Activated naive CD4-positive, alpha-beta T cell treated with anti-CD3 and anti-CD28 coated beads, Interleukin-2, amount 50 U/mL, for 72 hours (primary cell): ENCODE results near the gene CCDC60. TPM values are rescaled to one million over a fixed set of nuclear protein-coding genes. Genes with fewer than 3 reads are reported as not detected.

ENCODE experiments used
- ATAC-seq, 2 donors: fragments of 150-1000 bp; cut with Tn5 transposase; 2 replicates each; pipeline ENCODE4 v1.10.0; 2021; ENCODE audit warnings: mild to moderate bottlenecking in 2 of 2, moderate library complexity in 2 of 2
- DNase-seq, 2 donors: peaks; one replicate each; pipeline ENCODE4 v3.0.0; 2021 to 2022; ENCODE audit warnings: low spot score in 2 of 2
- H3K27ac Mint-ChIP-seq, 2 donors: one replicate each; pipeline ENCODE4 v1.8.0; 2022; ENCODE audit warnings: mild to moderate bottlenecking in 2 of 2, mixed read lengths in 2 of 2
- H3K36me3 Mint-ChIP-seq, 2 donors: one replicate each; pipeline ENCODE4 v1.8.0; 2022; ENCODE audit warnings: mixed read lengths in 2 of 2
- H3K9me3 Mint-ChIP-seq, 2 donors: one replicate each; pipeline ENCODE4 v1.8.0; 2022; ENCODE audit warnings: mixed read lengths in 2 of 2
- total RNA-seq, 2 donors: library from RNA; stranded (reverse); gene quantifications; one replicate each; pipeline ENCODE4 v1.2.3, GENCODE V29; 2022

The CCDC60 gene
- total RNA-seq, 2 donors from 2014 or later = not detected

- no peaks in the 10 kb centered on the region for H3K36me3 Mint-ChIP-seq
- peaks cover 7 to 8% of the 10 kb centered on the region in 2 donors for H3K9me3 Mint-ChIP-seq
- no peak overlapping the region for H3K27ac Mint-ChIP-seq
- DNase-seq (no peak), ATAC-seq (no peak)
Measured at GRCh38 chr12:119450771-119451170, 116.2 kb downstream of the CCDC60 start.

GRCh38 chr12:119456824-119457223 is 122.3 kb downstream of the CCDC60 start:
- peaks cover 0 to 5% of the 10 kb centered on the region in 2 donors for H3K36me3 Mint-ChIP-seq
- DNase-seq (no peak), ATAC-seq (no peak)
- peaks cover 11 to 17% of the 10 kb centered on the region in 2 donors for H3K9me3 Mint-ChIP-seq
- H3K27ac Mint-ChIP-seq = no peak overlapping the region

- no peak for ATAC-seq
- Mint-ChIP-seq H3K27ac (no peak overlapping the region), H3K9me3 (peaks cover 11 to 17% of the 10 kb centered on the region in 2 donors), H3K36me3 (peaks cover 0 to 5% of the 10 kb centered on the region in 2 donors)
- DNase-seq = no peak
Measured at GRCh38 chr12:119457271-119457670, 122.7 kb downstream of the CCDC60 start.

- peaks cover 0 to 5% of the 10 kb centered on the region in 2 donors for H3K36me3 Mint-ChIP-seq
- no peak for DNase-seq
- no peak overlapping the region for H3K27ac Mint-ChIP-seq
- ATAC-seq = no peak
- H3K9me3 Mint-ChIP-seq = peaks cover 11 to 17% of the 10 kb centered on the region in 2 donors
Measured at GRCh38 chr12:119459481-119459880, 125.0 kb downstream of the CCDC60 start.

GRCh38 chr12:119460876-119461275 is 126.3 kb downstream of the CCDC60 start:
- H3K9me3 Mint-ChIP-seq = peaks cover 3 to 8% of the 10 kb centered on the region in 2 donors
- DNase-seq (no peak), ATAC-seq (no peak)
- H3K36me3 Mint-ChIP-seq = peaks cover 0 to 5% of the 10 kb centered on the region in 2 donors
- no peak overlapping the region for H3K27ac Mint-ChIP-seq

GRCh38 chr12:119461636-119462214 is 127.2 kb downstream of the CCDC60 start:
- H3K36me3 Mint-ChIP-seq = peaks cover 0 to 5% of the 10 kb centered on the region in 2 donors
- DNase-seq = no peak
- H3K27ac Mint-ChIP-seq = no peak overlapping the region
- no peak for ATAC-seq
- H3K9me3 Mint-ChIP-seq = peaks cover 0 to 4% of the 10 kb centered on the region in 2 donors

GRCh38 chr12:119463211-119463926 is 128.8 kb downstream of the CCDC60 start:
- Mint-ChIP-seq H3K9me3 (peaks cover 0 to 4% of the 10 kb centered on the region in 2 donors), H3K27ac (no peak overlapping the region), H3K36me3 (peaks cover 0 to 5% of the 10 kb centered on the region in 2 donors)
- DNase-seq = no peak
- no peak for ATAC-seq

- Mint-ChIP-seq H3K27ac (no peak overlapping the region), H3K36me3 (no peaks in the 10 kb centered on the region)
- ATAC-seq = no peak
Measured at GRCh38 chr12:119468296-119468695, 133.8 kb downstream of the CCDC60 start.

GRCh38 chr12:119475650-119476049 is 141.1 kb downstream of the CCDC60 start:
- peaks cover 7 to 9% of the 10 kb centered on the region in 2 donors for H3K9me3 Mint-ChIP-seq
- H3K27ac Mint-ChIP-seq = no peak overlapping the region
- H3K36me3 Mint-ChIP-seq = peaks cover 0 to 10% of the 10 kb centered on the region in 2 donors

More at GRCh38 chr12:119468296-119468695, 133.8 kb downstream of the CCDC60 start:
- no peak for DNase-seq
- no peaks in the 10 kb centered on the region for H3K9me3 Mint-ChIP-seq

GRCh38 chr12:119476951-119477350 is 142.4 kb downstream of the CCDC60 start:
- no peak for ATAC-seq

More at GRCh38 chr12:119475650-119476049, 141.1 kb downstream of the CCDC60 start:
- ATAC-seq (no peak), DNase-seq (no peak)

GRCh38 chr12:119479121-119479561 is 144.6 kb downstream of the CCDC60 start:
- no peak for ATAC-seq
- Mint-ChIP-seq H3K9me3 (peaks cover 7 to 9% of the 10 kb centered on the region in 2 donors), H3K27ac (no peak overlapping the region), H3K36me3 (peaks cover 0 to 10% of the 10 kb centered on the region in 2 donors)
- no peak for DNase-seq

More at GRCh38 chr12:119476951-119477350, 142.4 kb downstream of the CCDC60 start:
- Mint-ChIP-seq H3K27ac (no peak overlapping the region), H3K9me3 (peaks cover 7 to 9% of the 10 kb centered on the region in 2 donors), H3K36me3 (peaks cover 0 to 10% of the 10 kb centered on the region in 2 donors)
- no peak for DNase-seq

GRCh38 chr12:119480551-119480950 is 146.0 kb downstream of the CCDC60 start:
- Mint-ChIP-seq H3K36me3 (peaks cover 0 to 10% of the 10 kb centered on the region in 2 donors), H3K9me3 (peaks cover 7 to 9% of the 10 kb centered on the region in 2 donors), H3K27ac (no peak overlapping the region)
- ATAC-seq (no peak), DNase-seq (no peak)

- Mint-ChIP-seq H3K27ac (no peak overlapping the region), H3K36me3 (no peaks in the 10 kb centered on the region), H3K9me3 (no peaks in the 10 kb centered on the region)
- no peak for DNase-seq
- ATAC-seq = no peak
Measured at GRCh38 chr12:119486599-119487154, 152.1 kb downstream of the CCDC60 start.

- no peak for ATAC-seq
Measured at GRCh38 chr12:119491814-119492213, 157.3 kb downstream of the CCDC60 start.

GRCh38 chr12:119500209-119500608 is 165.7 kb downstream of the CCDC60 start:
- Mint-ChIP-seq H3K9me3 (no peaks in the 10 kb centered on the region), H3K27ac (no peak overlapping the region), H3K36me3 (no peaks in the 10 kb centered on the region)

More at GRCh38 chr12:119491814-119492213, 157.3 kb downstream of the CCDC60 start:
- Mint-ChIP-seq H3K36me3 (no peaks in the 10 kb centered on the region), H3K9me3 (no peaks in the 10 kb centered on the region), H3K27ac (no peak overlapping the region)
- no peak for DNase-seq

GRCh38 chr12:119501052-119501451 is 166.5 kb downstream of the CCDC60 start:
- DNase-seq (no peak), ATAC-seq (no peak)
- Mint-ChIP-seq H3K9me3 (no peaks in the 10 kb centered on the region), H3K36me3 (no peaks in the 10 kb centered on the region), H3K27ac (no peak overlapping the region)

More at GRCh38 chr12:119500209-119500608, 165.7 kb downstream of the CCDC60 start:
- ATAC-seq (no peak), DNase-seq (no peak)

GRCh38 chr12:119505001-119505400 is 170.5 kb downstream of the CCDC60 start:
- Mint-ChIP-seq H3K36me3 (no peaks in the 10 kb centered on the region), H3K27ac (no peak overlapping the region), H3K9me3 (no peaks in the 10 kb centered on the region)
- ATAC-seq = peak in 1 of 2 donors; percentile 52
- DNase-seq = no peak
